Measurements from ENCODE around the gene MAP3K14. TPM values are rescaled to one million over a fixed set of nuclear protein-coding genes. Genes with fewer than 3 reads are reported as not detected.

MAP3K14 gene
- total and polyA plus RNA-seq, 10 of the 15 experiments (the other 5 are each of a cell fraction or from before 2014, with no cell fraction given), result 2.1 to 33.3 (median 19.7) TPM

GRCh38 chr17:45347444-45347843 is 30.6 kb upstream of the MAP3K14 start:
- Histone ChIP-seq H3K27ac (ENCODE audit: control insufficient read depth, insufficient read depth) (no peak overlapping the region), H3K9me3 (replicated peaks; ENCODE audit: control insufficient read depth, insufficient read depth, low read length) (peaks cover 5% of the 10 kb centered on the region), H4K20me1 (ENCODE audit: control insufficient read depth, insufficient read depth) (no peaks in the 10 kb centered on the region), H3K4me3 (no peak overlapping the region), H3K36me3 (ENCODE audit: control insufficient read depth in 2 of 2, insufficient read depth in 2 of 2, low read length in 1 of 2) (no peaks in the 10 kb centered on the region), H3K27me3 (replicated peaks in 1 of 2; ENCODE audit: control insufficient read depth in 2 of 2, insufficient read depth in 2 of 2, low read length in 1 of 2) (no peaks in the 10 kb centered on the region), H3K9ac (ENCODE audit: control insufficient read depth, insufficient read depth, low read length) (no peak overlapping the region), H2AFZ (ENCODE audit: control insufficient read depth, low read depth, low read length) (no peak overlapping the region), H3K4me2 (ENCODE audit: control insufficient read depth, insufficient read depth) (no peak overlapping the region), H3K79me2 (ENCODE audit: control insufficient read depth, insufficient read depth, low read length) (no peaks in the 10 kb centered on the region), H3K4me1 (ENCODE audit: control insufficient read depth, insufficient read depth, low read length) (peaks cover 3% of the 10 kb centered on the region; the same call in 1 of the 2 replicates)
- SMC1A ChIA-PET (ENCODE audit: uncharacterized antibody, unreplicated experiment), result interaction anchor here (2.7 kb wide), 1 partner anchor 13 kb away, joined by 15 read pairs; no protein-coding TSS in a partner anchor
- no peak for FAIRE-seq
- CTCF ChIA-PET, result no interaction called here
- intact Hi-C loops (cut with micrococcal nuclease; ENCODE audit: unreplicated experiment) (no loop called here), in situ Hi-C loops (cut with MboI) (no loop called here)
- ATAC-seq, result no peak
- DNase-seq (ENCODE audit: low read depth, low spot score), result no peak
- TF ChIP-seq SREBF2 (IDR thresholded peaks at IDR 0.05; ENCODE audit: low read length) (no peak), ZZZ3 (IDR thresholded peaks at IDR 0.05; ENCODE audit: control insufficient read depth, insufficient read length, low read depth) (no peak), BHLHE40 (IDR thresholded peaks at IDR 0.05; ENCODE audit: borderline replicate concordance in 1 of 2, low read depth in 2 of 2, low read length in 1 of 2) (no peak), E4F1 (IDR thresholded peaks at IDR 0.05; ENCODE audit: borderline replicate concordance, partially characterized antibody) (no peak), MTA3 (IDR thresholded peaks at IDR 0.05; ENCODE audit: borderline replicate concordance, low read length) (no peak), KAT2A (conservative IDR thresholded peaks at IDR 0.05; ENCODE audit: control insufficient read depth, low read depth, low read length) (no peak), ZNF207 (IDR thresholded peaks at IDR 0.05; ENCODE audit: borderline replicate concordance) (no peak), MTA2 (IDR thresholded peaks at IDR 0.05; ENCODE audit: low read depth) (no peak), SREBF1 (IDR thresholded peaks at IDR 0.05; ENCODE audit: low read length) (no peak), CREM (IDR thresholded peaks at IDR 0.05; ENCODE audit: low read depth) (no peak), NFXL1 (IDR thresholded peaks at IDR 0.05; ENCODE audit: borderline replicate concordance) (no peak), TAF1 (IDR thresholded peaks at IDR 0.05; ENCODE audit: borderline replicate concordance, low read depth, low read length) (no peak), SP1 (IDR thresholded peaks at IDR 0.05; ENCODE audit: low read depth, low read length) (no peak), CEBPB (IDR thresholded peaks at IDR 0.05; ENCODE audit: borderline replicate concordance in 1 of 2, low read depth in 2 of 2, low read length in 2 of 2) (no peak), TCF12 (IDR thresholded peaks at IDR 0.05; ENCODE audit: low read depth, low read length) (no peak), BMI1 (IDR thresholded peaks at IDR 0.05; ENCODE audit: borderline replicate concordance) (no peak)
- POLR2A ChIA-PET, result interaction anchor here (0.6 to 1.0 kb wide), 2 partner anchors 9 to 117 kb away, joined by 6 to 7 read pairs; no protein-coding TSS in a partner anchor
- BruUV-seq (replicated peaks), result no TSS peak
- 98% methylated on average over 4 of the region's 6 CpGs for WGBS (ENCODE audit: insufficient coverage, insufficient replicate concordance, low lambda C conversion rate, missing lambda C conversion rate)
- RAD21 ChIA-PET (ENCODE audit: unreplicated experiment), result interaction anchor here (1.1 kb wide), 1 partner anchor 47 kb away, joined by 4 read pairs; no protein-coding TSS in a partner anchor

Measured in GM12878 (cell line).